HG03342 (cell line): Measurements from ENCODE around the gene QRFPR.
"Not testable (repeated sequence)": the region's sequence is repeated elsewhere in the genome, so short reads cannot be mapped to it uniquely, and the experiment has no call there.

Source experiments
- ATAC-seq: cut with Tn5 transposase; IDR thresholded peaks from one replicate; pipeline ENCODE4 v1.9.1; 2021; ENCODE audit warnings: mild to moderate bottlenecking, moderate library complexity; ENCODE audit not compliant: unreplicated experiment

QRFPR gene

DNA sequence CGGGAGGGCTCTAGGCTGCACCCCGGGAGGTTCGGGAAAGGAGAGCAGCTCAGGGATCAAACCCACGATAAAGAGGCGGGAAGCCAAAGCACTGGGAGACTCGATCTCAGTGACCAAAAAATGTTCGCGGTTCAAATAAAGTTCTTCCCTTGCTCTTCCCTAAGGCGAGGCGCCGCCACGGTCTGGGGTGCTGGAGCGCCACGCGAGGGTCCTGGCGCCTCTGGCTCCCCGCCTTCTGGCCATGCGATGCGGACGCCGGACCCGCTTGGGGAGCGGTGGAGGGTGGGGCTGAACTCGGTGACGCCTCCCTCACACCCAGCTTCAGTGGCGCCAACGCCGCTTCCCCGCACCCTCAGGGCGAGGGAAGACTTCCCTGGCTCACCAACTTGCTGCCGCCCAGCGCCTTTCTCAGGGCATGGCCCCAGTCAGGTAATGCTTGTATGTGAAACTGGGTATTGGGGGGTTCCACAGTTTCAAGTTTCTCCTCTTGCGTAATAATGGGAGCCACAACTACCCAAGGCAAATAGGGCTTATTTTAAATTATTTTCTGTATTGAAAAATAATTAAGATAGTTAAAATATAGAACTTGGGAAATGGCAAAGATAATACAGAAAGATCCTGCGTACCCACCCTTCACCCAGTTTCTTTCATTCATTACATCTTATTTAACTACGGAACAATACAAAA lies at the start of gene QRFPR:
TSS of gene QRFPR (minus strand) at position 243 of the 687 bp plus-strand sequence. CDS start 371 bp downstream, outside the sequence.
- no peak for ATAC-seq

- no peak for ATAC-seq
Observed at GRCh38 chr4:121428721-121429120, 47.9 kb upstream of the QRFPR start.

GRCh38 chr4:121421594-121421993 lies 40.8 kb upstream of the QRFPR start:
- ATAC-seq: no peak

- no peak for ATAC-seq
Observed at GRCh38 chr4:121411151-121411744, 30.4 kb upstream of the QRFPR start.

DNA sequence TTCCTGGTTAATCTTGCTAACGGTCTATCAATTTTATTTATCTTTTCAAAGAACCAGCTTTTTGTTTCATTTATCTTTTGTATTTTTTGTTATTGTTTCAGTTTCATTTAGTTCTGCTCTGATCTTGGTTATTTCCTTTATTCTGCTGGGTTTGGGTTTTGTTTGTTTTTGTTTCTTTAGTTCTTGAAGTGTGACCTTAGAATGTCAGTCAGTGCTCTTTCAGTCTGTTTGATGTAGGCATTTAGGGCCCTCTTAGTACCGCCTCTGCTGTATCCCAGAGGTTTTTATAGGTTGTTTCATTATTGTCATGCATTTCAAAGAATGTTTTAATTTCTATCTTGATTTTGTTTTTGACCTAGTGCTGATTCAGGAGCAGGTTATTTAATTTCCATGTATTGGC lies 27.7 kb upstream of the QRFPR start:
- ATAC-seq: not testable (repeated sequence)

DNA sequence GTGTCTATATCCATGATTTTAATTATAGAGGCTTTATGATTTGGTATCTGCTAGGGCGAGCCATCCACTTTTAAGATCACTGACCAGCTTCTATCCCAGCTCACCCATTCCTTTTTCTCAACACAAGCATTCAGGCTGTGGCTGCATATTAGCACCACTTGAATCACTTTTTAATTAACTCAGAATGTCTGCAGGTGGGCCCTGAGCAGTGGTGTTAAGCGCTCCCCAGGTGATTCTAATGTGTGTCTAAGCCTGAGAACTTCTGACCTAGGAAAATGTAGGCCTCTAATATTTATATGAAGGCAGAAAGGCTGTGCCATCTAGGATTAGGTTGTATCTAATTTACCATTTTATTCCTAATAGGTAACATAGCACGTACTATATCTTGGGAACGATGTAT lies 19.8 kb upstream of the QRFPR start:
- no peak for ATAC-seq

DNA sequence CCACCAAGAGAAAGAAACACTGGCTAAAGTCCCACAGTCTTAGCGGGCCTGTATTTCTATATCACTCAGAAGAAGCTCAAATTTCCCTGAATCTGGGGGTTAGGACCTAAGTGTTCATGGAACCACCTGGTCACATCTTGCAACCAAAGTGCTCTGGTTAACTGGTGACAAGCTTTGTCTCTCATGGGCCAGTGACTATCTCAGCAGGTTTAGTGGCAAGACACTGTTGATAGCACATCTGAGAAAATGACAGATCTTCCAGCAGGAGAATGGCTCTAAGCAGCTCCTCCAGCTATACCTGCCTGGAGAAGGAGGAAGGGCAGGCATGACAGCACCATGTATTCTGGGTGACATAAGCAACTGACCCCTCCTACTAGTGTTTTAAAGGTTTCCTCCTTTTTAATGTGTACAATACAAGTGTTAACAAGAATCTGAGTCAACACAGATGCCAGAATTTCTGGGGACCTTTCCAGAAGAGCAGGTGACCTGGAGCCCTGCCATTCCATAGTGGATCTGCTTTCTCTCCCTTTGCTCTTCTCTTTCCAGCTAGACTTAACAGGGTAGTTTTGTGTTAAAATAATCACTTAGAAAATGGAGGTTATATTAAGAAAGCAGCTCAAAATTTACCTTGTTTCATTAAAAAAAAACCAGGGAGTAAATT lies 17.3 kb upstream of the QRFPR start:
- ATAC-seq: no peak

GRCh38 chr4:121397434-121397833 lies 16.6 kb upstream of the QRFPR start:
- ATAC-seq: no peak

DNA sequence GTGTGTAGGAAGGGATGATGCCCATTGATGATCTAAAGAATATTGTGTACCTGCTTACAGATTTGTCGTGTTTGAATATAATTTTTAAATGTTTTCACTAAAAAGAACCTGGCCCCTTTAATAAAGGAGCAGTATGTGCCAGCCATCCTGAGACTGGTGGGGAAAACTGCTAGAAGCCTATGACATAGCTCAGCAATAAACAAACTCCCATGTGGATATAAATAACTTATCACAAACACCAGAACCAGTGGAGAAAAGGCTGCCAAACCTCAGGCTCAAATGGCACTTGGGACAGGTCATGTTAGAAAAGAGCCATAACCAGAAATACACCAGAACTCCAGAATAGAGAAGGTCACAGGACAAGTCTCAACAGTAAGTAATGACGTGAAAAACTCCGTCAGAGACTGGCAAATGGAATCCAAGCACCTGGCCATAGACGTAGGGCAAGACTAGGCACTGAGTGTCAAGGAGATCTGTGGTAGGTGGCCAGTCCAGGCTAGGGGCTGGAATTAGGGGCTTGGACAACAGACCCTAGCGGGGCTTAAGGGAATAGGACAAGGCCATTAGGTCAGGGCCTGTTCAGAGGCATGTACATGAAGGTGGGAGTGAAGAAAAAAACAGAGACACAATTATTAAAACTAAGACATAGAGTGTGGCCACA lies 11.7 kb upstream of the QRFPR start:
- no peak for ATAC-seq

- ATAC-seq: no peak
Observed at GRCh38 chr4:121390335-121390734, 9.5 kb upstream of the QRFPR start.

DNA sequence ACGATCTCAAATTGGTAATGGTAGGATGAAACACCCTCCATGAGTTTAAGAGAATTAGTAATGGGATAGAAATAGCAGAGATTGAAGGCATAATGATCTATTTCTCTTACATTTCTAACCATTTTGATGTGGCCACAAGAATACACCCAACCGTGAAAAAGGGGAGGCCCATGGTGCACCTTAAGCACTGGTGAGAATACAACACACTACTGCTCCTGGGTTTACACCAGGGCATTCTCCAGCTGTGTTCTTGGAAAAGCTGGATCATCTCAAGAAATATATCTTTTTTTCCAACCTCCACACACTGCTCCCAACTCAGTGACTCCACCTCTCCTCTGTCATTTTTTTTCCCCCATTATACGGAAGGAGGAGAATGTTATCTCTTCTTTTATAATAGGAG lies 1.5 kb downstream of the QRFPR start:
- no peak for ATAC-seq

DNA sequence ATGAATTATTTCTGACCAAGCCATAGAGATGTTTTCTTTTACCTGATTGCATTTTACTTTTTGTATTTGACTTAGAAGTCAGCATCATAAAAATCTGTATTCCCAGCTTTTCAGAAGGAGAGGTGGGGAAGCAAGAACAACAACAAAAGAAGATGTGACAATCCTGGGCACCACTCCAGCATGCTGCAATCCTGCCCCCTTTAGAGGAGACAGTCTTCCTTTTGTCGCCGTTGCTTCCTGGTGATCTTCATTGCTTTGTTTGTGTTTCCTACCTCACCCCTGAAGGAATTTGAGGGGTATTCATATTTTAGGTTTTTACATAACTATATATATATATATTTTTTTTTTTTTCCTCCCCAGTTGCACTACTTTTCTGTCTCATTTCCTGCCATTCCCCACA lies 3.7 kb downstream of the QRFPR start:
- ATAC-seq: no peak

GRCh38 chr4:121376556-121376955 lies 4.3 kb downstream of the QRFPR start:
- ATAC-seq: no peak

- ATAC-seq: no peak
Observed at GRCh38 chr4:121376097-121376496, 4.7 kb downstream of the QRFPR start.

GRCh38 chr4:121375262-121375661 lies 5.6 kb downstream of the QRFPR start:
- ATAC-seq: no peak

GRCh38 chr4:121373841-121374240 lies 7.0 kb downstream of the QRFPR start:
- ATAC-seq: no peak

- no peak for ATAC-seq
Observed at GRCh38 chr4:121370729-121371325, 10.0 kb downstream of the QRFPR start.

- no peak for ATAC-seq
Observed at GRCh38 chr4:121360495-121360894, 20.3 kb downstream of the QRFPR start.

DNA sequence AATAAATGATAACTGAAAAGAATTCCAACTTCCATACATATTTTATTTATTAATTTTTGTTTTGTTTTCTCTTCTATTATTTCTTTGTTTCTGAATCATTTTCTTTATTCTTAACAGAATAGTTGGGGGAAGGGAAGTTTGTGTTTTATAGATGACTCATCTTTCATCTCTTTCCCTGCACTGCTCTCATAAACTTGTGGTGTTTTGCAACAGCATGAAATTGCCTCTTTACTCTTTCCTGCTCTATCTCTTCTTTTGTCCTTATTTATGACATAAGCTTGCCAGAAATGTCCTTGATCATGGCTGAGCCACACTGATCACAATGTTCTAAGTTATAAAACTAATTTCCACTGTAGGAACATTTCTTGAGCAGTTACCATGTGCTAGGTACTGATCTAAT lies 22.3 kb downstream of the QRFPR start:
- no peak for ATAC-seq

DNA sequence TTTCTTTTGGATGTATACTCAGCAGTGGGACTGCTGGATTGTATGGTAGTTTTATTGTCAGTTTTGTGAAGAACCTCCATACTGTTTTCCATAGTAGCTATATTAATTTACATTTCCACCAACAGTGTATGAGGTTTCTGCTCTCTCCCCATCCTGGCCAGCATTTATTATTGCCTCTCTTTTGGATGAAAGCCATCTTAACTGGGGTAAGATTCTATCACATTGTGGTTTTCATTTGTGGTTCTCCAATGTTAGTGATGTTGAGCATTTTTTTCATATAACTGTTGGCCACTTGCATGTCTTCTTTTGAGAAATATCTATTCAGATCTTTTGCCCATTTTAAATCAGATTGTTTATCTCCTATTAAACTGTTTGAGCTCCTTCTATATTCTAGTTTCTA lies 27.6 kb downstream of the QRFPR start:
- ATAC-seq: no peak

DNA sequence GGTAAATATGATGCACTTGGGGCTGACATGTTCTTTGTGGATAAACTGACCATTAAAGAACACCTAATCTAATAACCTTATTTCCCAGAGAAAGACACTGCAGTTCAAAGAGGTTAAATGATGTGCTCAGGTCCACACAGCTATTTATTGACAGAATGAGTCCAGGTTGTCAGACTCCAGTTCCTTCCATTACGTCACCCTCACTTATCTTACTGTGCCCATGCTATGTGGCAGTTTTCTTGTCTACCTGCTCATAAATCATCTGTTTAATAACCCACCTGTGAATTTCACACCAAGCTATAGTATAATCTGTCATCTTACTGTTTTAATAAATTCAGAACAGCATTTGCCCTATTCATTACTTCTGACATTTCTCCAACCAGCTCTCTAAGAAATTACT lies 36.7 kb downstream of the QRFPR start:
- ATAC-seq: no peak
